NCI-H128 (cell line): ENCODE data around the gene PRM3.

ENCODE experiments used
- DNase-seq: peaks from one replicate; lab custom pipeline; 2025; ENCODE audit not compliant: unreplicated experiment; lab: John Stamatoyannopoulos, UW

Gene PRM3

GRCh38 chr16:11283820-11284248 lies 10.4 kb upstream of the PRM3 start:
- no peak for DNase-seq

- DNase-seq: no peak
These were observed 7.4 kb upstream of the PRM3 start, which contains the start of gene PRM1 for GRCh38 chr16:11280616-11281522. PRM1 (minus strand) TSS chr16:11281330; CDS start chr16:11281238, 92 bp downstream.

GRCh38 chr16:11278681-11279628 lies 5.5 kb upstream of the PRM3 start:
- no peak for DNase-seq

GRCh38 chr16:11277607-11278337 lies 4.3 kb upstream of the PRM3 start:
- DNase-seq: no peak

- no peak for DNase-seq
These were observed 3.6 kb upstream of the PRM3 start for GRCh38 chr16:11276896-11277593.

- no peak for DNase-seq
These were observed 2.9 kb upstream of the PRM3 start, which contains the start of gene PRM2 for GRCh38 chr16:11276143-11276895. PRM2 (minus strand) TSS chr16:11276480; CDS start chr16:11276370, 110 bp downstream.

GRCh38 chr16:11274964-11275363 lies 1.5 kb upstream of the PRM3 start:
- no peak for DNase-seq

- no peak for DNase-seq
These were observed 394 bp upstream of the PRM3 start for GRCh38 chr16:11273721-11274324.

- DNase-seq: no peak
These were observed 945 bp downstream of the PRM3 start for GRCh38 chr16:11272484-11272883.

- no peak for DNase-seq
These were observed 1.8 kb downstream of the PRM3 start for GRCh38 chr16:11271610-11272009.

GRCh38 chr16:11270602-11271162 lies 2.7 kb downstream of the PRM3 start:
- no peak for DNase-seq

GRCh38 chr16:11268921-11269375 lies 4.5 kb downstream of the PRM3 start, which contains the start of gene TNP2:
TNP2 (minus strand) TSS chr16:11269325; CDS start chr16:11269262, 63 bp downstream.
- no peak for DNase-seq

- DNase-seq: no peak
These were observed 8.3 kb downstream of the PRM3 start for GRCh38 chr16:11265124-11265523.

- no peak for DNase-seq
These were observed 9.1 kb downstream of the PRM3 start for GRCh38 chr16:11264155-11264832.

GRCh38 chr16:11263737-11264136 lies 9.7 kb downstream of the PRM3 start:
- no peak for DNase-seq

- no peak for DNase-seq
These were observed 10.5 kb downstream of the PRM3 start for GRCh38 chr16:11262915-11263314.

GRCh38 chr16:11260596-11260966 lies 12.8 kb downstream of the PRM3 start:
- no peak for DNase-seq
